AG04450 (cell line): Measurements from ENCODE around the gene MED27. TPM values are rescaled to one million over a fixed set of nuclear protein-coding genes. Genes with fewer than 3 reads are reported as not detected.
"Not testable (repeated sequence)": the region's sequence is repeated elsewhere in the genome, so short reads cannot be mapped to it uniquely, and the experiment has no call there.

Source experiments
- CTCF ChIA-PET: fragments of 300-600, 350-600 bp; formaldehyde crosslinking; extraction: SDS; loops from one replicate; lab custom pipeline; 2022; ENCODE audit warnings: antibody characterized with exemption, inconsistent platforms; lab: Charles Lee
- POLR2A ChIA-PET: fragments of 350-600 bp; formaldehyde crosslinking; extraction: SDS; loops from one replicate; lab custom pipeline; 2021; ENCODE audit warnings: antibody characterized with exemption, inconsistent platforms; lab: Yijun Ruan, JAX
- DNase-seq: peaks from one replicate; pipeline ENCODE4 v3.0.0-alpha.2; 2011; ENCODE audit warnings: low read depth, low spot score
- H3K27ac ChIP-seq: one replicate; pipeline ENCODE4 v1.5.1; 2012; ENCODE audit warnings: low read depth, low read length, control low read depth
- H3K27me3 ChIP-seq: one replicate; pipeline ENCODE4 v1.6.0; 2012; ENCODE audit warnings: low read length; ENCODE audit not compliant: control insufficient read depth, insufficient read depth
- H3K4me3 ChIP-seq: 2 replicates; pipeline ENCODE4 v1.5.1; 2011; ENCODE audit warnings: mild to moderate bottlenecking, low read depth, low read length, control low read depth
- H3K9me3 ChIP-seq: 2 replicates; pipeline ENCODE4 v1.5.1; 2012; ENCODE audit warnings: low read length; ENCODE audit not compliant: control insufficient read depth, insufficient read depth
- CTCF ChIP-seq: IDR thresholded peaks from 2 replicates; pipeline ENCODE4 v1.5.1; 2011; ENCODE audit warnings: low read depth, low read length, control low read depth, inconsistent platforms
- polyA plus RNA-seq: library from polyadenylated mRNA; depleted of rRNA; stranded (reverse); fragments of >200 nt; gene quantifications from 2 replicates; pipeline ENCODE4 v1.2.3, GENCODE V29; 2011

MED27 gene
- polyA plus RNA-seq, 1 experiment = 36.6 TPM

DNA sequence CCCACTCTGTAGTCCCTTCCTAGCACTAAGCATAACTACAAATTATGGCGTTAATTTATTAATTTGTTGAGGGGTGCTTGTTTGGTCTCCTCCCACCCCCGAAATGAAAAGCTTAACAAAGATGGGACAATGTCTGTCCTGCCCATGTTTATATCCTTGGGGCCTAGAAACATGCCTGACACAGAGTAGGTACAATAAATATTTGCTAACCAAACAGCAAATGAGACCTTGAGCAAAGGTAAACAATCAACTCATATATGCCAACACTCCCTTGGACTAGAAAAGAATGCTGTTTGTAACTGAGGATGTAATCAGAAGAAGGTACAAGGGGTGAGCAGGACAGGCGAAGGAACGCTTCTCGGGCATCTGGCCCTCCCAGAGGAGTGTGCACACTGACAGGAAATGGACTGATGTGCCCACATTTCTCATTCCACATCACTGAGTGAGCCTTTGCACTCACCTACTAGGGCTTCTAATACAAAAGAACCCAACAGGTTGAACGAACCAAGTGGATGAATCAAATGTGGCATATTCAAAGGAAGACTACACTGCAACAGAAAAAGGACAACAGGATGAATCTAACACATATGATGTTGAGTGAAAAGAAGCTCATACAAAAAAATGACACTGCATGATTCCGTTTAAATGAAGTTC is 66.8 kb downstream of the MED27 start:
- ChIA-PET POLR2A (no interaction called here), CTCF (no interaction called here)
- Histone ChIP-seq H3K4me3 (no peak overlapping the region), H3K27ac (no peak overlapping the region), H3K9me3 (no peaks in the 10 kb centered on the region), H3K27me3 (no peaks in the 10 kb centered on the region)
- no peak for DNase-seq
- TF ChIP-seq CTCF = no peak

- TF ChIP-seq CTCF = no peak
- Histone ChIP-seq H3K27ac (no peak overlapping the region), H3K9me3 (no peaks in the 10 kb centered on the region), H3K27me3 (no peaks in the 10 kb centered on the region), H3K4me3 (no peak overlapping the region)
- CTCF ChIA-PET = no interaction called here
- DNase-seq = no peak
- POLR2A ChIA-PET = no interaction called here
Observed at GRCh38 chr9:132011896-132012295, 67.8 kb downstream of the MED27 start.

DNA sequence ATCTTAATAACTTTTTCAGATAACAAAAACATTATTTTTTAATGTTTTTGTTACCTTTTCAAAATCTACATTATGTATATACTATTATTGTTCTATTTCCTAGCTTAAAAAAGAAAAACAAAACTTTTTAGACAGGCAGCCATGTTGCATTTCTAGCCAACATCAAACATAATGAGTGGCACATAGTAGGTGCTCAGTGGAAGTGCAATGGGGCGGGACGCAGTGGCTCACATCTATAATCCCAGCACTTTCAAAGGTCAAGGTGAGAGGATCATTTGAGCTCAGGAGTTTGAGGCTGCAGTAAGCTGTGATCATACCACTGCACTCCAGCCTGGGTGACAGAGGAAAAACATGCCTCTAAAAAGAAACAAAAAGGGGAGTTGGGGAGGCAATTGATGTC is 68.4 kb downstream of the MED27 start:
- no peak for DNase-seq
- Histone ChIP-seq H3K27ac (no peak overlapping the region), H3K9me3 (no peaks in the 10 kb centered on the region), H3K4me3 (no peak overlapping the region), H3K27me3 (no peaks in the 10 kb centered on the region)
- no peak for TF ChIP-seq CTCF
- CTCF ChIA-PET = no interaction called here
- POLR2A ChIA-PET = no interaction called here

DNA sequence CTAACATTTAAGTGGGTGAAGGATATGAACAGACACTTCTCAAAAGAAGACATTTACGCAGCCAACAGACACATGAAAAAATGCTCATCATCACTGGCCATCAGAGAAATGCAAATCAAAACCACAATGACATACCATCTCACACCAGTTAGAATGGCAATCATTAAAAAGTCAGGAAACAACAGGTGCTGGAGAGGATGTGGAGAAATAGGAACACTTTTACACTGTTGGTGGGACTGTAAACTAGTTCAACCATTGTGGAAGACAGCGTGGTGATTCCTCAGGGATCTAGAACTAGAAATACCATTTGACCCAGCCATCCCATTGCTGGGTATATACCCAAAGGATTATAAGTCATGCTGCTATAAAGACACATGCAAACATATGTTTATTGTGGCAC is 69.5 kb downstream of the MED27 start:
- H3K4me3 ChIP-seq, POLR2A ChIA-PET, H3K27me3 ChIP-seq, DNase-seq, H3K27ac ChIP-seq, H3K9me3 ChIP-seq: not testable (repeated sequence)
- CTCF ChIA-PET = interaction anchor here (0.7 kb wide), 1 partner anchor 102 kb away, joined by 3 read pairs; no protein-coding TSS in a partner anchor

DNA sequence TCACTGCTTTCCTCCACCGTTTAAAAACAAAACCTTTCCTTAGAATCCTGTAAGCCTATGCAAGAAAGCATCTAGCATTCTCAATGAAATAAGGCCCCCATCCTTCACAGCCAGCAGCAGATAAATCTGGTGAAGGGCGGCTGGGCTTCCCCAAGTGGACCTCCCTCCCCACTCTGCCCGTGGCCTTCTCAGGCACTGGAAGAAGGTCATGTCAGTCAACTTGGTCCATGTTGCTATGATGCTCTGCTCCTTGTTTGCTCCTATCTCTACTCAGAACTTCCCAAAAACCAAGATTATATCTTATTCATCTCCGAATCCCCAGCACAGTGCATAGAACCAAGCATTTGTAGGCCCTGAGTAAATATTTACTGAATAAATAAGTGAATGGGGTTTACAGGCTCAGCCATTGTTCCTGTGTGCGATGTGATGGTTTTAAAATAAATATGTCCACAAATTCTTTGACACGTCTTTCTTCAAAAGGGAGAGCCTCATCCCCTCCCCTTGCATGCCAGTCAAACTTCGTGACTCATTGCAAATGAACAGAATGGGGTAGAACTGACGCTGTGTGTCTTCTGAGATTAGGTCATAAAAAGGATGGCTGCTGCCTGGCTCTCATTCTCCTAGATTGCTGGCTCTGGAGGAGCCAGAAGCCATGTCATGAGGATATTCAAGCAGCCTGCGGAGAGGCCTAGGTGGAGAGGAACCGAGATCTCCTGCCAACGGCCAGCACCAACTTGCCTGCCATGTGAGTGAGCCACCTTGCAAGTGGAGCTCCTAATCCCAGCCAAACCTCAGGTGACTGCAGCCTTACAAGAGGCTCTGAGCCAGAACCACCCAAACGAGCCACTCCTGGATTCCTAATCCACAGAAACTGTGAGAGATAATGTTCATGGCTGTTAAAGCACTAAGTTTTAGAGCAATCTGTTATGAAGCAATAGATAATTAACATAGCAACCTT is 70.5 kb downstream of the MED27 start:
- POLR2A ChIA-PET = no interaction called here
- DNase-seq = no peak
- Histone ChIP-seq H3K9me3 (no peaks in the 10 kb centered on the region), H3K27me3 (no peaks in the 10 kb centered on the region), H3K27ac (no peak overlapping the region), H3K4me3 (no peak overlapping the region)
- no peak for TF ChIP-seq CTCF
- CTCF ChIA-PET = no interaction called here
